Measurements from ENCODE around the gene NIF3L1.

DNA sequence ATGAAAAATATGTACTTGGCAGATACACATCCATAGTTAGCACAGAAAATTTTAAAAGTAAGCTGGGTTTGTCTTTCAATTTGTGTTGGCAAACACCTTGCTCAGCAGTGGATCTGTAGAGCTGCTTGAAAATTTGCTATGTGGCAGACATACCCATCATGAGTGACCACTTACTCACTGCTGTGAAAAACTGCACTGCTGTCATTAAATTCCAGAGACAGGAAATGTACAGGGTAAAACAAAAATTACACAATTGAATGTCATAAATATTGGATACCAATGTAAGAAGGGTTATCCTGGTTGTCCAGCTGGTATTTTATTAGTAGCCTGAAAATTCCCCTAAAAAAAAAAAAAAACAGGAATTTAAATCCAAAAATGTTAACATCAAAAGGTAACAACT is 24.5 kb downstream of the NIF3L1 start:
- TF ChIP-seq RFX5 (IDR thresholded peaks at IDR 0.05; ENCODE audit: borderline replicate concordance, low read depth, low read length) (no peak), POLR2AphosphoS5 (IDR thresholded peaks at IDR 0.05; ENCODE audit: low read depth, low read length) (no peak), TEAD4 (IDR thresholded peaks at IDR 0.05; ENCODE audit: low read depth, low read length) (no peak), EZH2 (IDR thresholded peaks at IDR 0.05; ENCODE audit: low read depth, low read length, severe bottlenecking) (no peak), GABPA (IDR thresholded peaks at IDR 0.05; ENCODE audit: borderline replicate concordance, insufficient read depth, low read length) (no peak), EGR1 (IDR thresholded peaks at IDR 0.05; ENCODE audit: borderline replicate concordance, low read depth, low read length) (no peak)
- TF ChIP-seq, protein P1, sequence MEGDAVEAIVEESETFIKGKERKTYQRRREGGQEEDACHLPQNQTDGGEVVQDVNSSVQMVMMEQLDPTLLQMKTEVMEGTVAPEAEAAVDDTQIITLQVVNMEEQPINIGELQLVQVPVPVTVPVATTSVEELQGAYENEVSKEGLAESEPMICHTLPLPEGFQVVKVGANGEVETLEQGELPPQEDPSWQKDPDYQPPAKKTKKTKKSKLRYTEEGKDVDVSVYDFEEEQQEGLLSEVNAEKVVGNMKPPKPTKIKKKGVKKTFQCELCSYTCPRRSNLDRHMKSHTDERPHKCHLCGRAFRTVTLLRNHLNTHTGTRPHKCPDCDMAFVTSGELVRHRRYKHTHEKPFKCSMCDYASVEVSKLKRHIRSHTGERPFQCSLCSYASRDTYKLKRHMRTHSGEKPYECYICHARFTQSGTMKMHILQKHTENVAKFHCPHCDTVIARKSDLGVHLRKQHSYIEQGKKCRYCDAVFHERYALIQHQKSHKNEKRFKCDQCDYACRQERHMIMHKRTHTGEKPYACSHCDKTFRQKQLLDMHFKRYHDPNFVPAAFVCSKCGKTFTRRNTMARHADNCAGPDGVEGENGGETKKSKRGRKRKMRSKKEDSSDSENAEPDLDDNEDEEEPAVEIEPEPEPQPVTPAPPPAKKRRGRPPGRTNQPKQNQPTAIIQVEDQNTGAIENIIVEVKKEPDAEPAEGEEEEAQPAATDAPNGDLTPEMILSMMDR (IDR thresholded peaks at IDR 0.05; ENCODE audit: control extremely low read depth in 1 of 3, insufficient read depth in 1 of 3, low read depth in 1 of 3, low read length in 3 of 3), result no peak
